G401 (cell line): ENCODE measurements around the gene PHF21B. TPM values are rescaled to one million over a fixed set of nuclear protein-coding genes. Genes with fewer than 3 reads are reported as not detected.
"Not testable (repeated sequence)": the region's sequence is repeated elsewhere in the genome, so short reads cannot be mapped to it uniquely, and the experiment has no call there.

Experiments used
- DNase-seq: peaks from one replicate; pipeline ENCODE4 v3.0.0-alpha.2; 2015; ENCODE audit warnings: low spot score
- in situ Hi-C: cut with HindIII; loops from 2 replicates; pipeline ENCODE4 v1.10.0; 2016; ENCODE audit warnings: low sequenced_read_pairs, mixed read lengths
- total RNA-seq: library from RNA; depleted of rRNA; stranded (reverse); fragments of >200 nt; shearing (Covaris generic); gene quantifications from 2 replicates; pipeline ENCODE4 v1.2.3, GENCODE V29; 2014

Gene PHF21B
- total RNA-seq, 1 experiment from 2014 or later: 8.4 TPM

- DNase-seq: no peak
- in situ Hi-C loops: no loop called here
These were observed 83.1 kb downstream of the PHF21B start for GRCh38 chr22:44926491-44927415.

- in situ Hi-C loops: no loop called here
- DNase-seq: no peak
These were observed 83.7 kb downstream of the PHF21B start for GRCh38 chr22:44926124-44926475.

GRCh38 chr22:44925465-44926123 is 84.2 kb downstream of the PHF21B start:
- in situ Hi-C loops: no loop called here
- DNase-seq: no peak

- DNase-seq: no peak
- in situ Hi-C loops: no loop called here
These were observed 85.1 kb downstream of the PHF21B start for GRCh38 chr22:44924710-44925109.

GRCh38 chr22:44924098-44924497 is 85.7 kb downstream of the PHF21B start:
- in situ Hi-C loops: no loop called here

GRCh38 chr22:44921766-44922165 is 88.0 kb downstream of the PHF21B start:
- in situ Hi-C loops, DNase-seq: not testable (repeated sequence)

More at GRCh38 chr22:44924098-44924497, 85.7 kb downstream of the PHF21B start:
- DNase-seq: no peak

- in situ Hi-C loops: no loop called here
- no peak for DNase-seq
These were observed 89.6 kb downstream of the PHF21B start for GRCh38 chr22:44920183-44920582.

- no peak for DNase-seq
- in situ Hi-C loops: no loop called here
These were observed 90.1 kb downstream of the PHF21B start for GRCh38 chr22:44919691-44920090.

GRCh38 chr22:44918925-44919392 is 90.8 kb downstream of the PHF21B start:
- no peak for DNase-seq
- in situ Hi-C loops: no loop called here

- DNase-seq: no peak
- in situ Hi-C loops: no loop called here
These were observed 91.5 kb downstream of the PHF21B start for GRCh38 chr22:44918166-44918924.

GRCh38 chr22:44917372-44918165 is 92.2 kb downstream of the PHF21B start:
- in situ Hi-C loops: no loop called here
- no peak for DNase-seq

- no peak for DNase-seq
- in situ Hi-C loops: no loop called here
These were observed 93.2 kb downstream of the PHF21B start for GRCh38 chr22:44916281-44917231.

- in situ Hi-C loops: no loop called here
- DNase-seq: no peak
These were observed 94.4 kb downstream of the PHF21B start for GRCh38 chr22:44915441-44915840.

GRCh38 chr22:44914026-44914721 is 95.6 kb downstream of the PHF21B start:
- no peak for DNase-seq
- in situ Hi-C loops: no loop called here

GRCh38 chr22:44913198-44913983 is 96.4 kb downstream of the PHF21B start:
- in situ Hi-C loops: no loop called here
- DNase-seq: no peak

GRCh38 chr22:44909241-44909640 is 100.6 kb downstream of the PHF21B start:
- in situ Hi-C loops: no loop called here
- DNase-seq: no peak
